Activated CD4-positive, alpha-beta T cell treated with anti-CD3 and anti-CD28 coated beads, Interleukin-10, Interleukin-2, amounts not matched to agents 100 ng/mL and 50 ng/mL, durations not matched to agents 16 hours and 8 hours (primary cell): ENCODE data around the gene ATP6V1G1.
"Not testable (repeated sequence)": the region's sequence is repeated elsewhere in the genome, so short reads cannot be mapped to it uniquely, and the experiment has no call there.

Experiments
- DNase-seq: peaks from one replicate; pipeline ENCODE4 v3.0.0-alpha.2; 2020

The ATP6V1G1 gene, protein sequence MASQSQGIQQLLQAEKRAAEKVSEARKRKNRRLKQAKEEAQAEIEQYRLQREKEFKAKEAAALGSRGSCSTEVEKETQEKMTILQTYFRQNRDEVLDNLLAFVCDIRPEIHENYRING

DNA sequence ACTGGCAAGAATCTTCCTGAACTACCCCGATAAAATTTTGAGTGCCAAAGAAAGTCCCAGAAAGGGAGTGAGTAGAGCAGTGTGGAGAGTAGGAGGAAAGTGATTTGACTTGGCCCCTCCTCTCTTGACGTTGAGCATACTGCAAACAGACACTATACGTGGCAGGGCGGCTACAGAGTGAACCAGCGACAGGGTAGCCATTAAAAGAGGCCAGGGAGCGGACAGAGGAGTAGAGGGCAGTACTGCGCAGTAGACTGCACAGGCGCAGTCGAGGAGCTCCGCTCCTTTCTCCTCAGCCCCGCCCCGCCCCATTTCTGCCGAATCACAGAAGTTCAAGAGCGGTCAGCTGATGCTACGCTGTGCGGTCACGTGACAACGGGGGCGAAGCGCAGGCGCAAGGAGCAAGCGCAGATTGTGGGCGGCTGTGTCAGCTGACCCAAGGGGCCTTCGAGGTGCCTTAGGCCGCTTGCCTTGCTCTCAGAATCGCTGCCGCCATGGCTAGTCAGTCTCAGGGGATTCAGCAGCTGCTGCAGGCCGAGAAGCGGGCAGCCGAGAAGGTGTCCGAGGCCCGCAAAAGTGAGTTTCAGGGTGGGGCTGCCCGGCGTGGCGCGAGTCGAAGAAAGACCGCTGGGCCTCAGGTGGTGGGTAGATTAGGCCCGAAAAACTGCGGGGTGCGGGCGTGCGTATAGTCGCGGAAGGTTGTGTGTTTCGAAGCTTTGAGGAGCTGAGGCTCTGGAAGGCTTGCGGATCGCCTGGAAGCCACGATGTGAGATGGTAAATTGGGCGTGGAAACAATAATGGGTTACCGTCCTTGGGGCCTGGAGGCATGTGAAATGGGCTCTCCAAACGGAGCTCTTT is at the start of gene ATP6V1G1:
TSS of gene ATP6V1G1 (plus strand) at position 425 of the 858 bp plus-strand sequence. CDS start at position 495, 70 bp downstream.
- DNase-seq: peak; percentile 99

GRCh38 chr9:114538241-114538640 is 49.3 kb upstream of the ATP6V1G1 start:
- peak; percentile 21 for DNase-seq

DNA sequence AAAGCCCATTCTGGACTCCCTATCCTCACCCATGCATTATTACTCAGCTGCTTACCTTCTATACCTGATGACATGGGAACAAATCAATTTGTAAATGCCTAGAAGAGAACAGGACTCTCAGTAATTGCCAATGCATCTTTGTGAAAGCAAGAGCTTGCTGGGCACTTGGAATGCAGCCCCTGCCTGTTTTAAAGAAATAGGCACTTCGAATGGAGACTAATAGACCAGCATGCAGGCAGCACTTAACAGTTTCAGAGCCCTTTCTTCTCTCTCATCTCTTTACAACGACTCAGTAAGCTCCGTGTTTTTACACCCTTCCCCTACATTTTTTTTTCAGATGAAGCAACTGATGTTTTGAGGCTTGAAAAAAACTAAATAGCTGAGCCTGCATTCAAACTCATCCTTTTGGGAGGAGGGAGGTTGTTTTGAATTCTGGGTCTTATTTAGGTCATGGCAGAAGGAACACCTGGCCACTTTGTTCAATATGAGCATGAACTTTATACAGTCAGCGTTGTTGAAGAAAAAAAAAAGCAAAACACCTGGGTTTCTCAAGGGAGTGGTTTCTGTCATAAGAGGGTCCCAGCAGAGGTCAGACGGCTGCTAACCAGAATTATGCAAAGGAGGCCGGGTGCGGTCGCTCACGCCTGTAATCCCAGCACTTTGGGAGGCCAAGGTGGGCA is 47.7 kb upstream of the ATP6V1G1 start:
- DNase-seq: no peak

DNA sequence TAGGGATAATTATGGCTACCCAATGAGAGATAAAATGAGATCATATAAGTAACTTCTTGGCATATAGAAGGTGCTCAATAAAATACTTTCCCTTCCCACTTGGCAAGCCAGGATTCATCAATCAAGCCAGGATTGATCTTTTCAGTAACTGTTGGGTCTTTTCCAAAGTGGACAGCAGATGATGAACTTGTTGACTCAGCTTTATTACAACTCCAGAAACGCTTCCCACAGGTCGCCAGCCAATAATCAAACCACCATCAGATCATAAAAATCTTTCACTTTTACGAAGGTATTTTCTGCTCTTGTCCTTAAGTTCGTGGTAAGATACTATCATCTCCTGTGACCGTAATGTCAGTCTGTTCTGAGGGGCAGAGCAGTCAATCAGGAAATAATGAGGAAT is 42.5 kb upstream of the ATP6V1G1 start:
- DNase-seq: no peak

GRCh38 chr9:114546851-114547250 is 40.7 kb upstream of the ATP6V1G1 start:
- DNase-seq: no peak

- no peak for DNase-seq
Measured at GRCh38 chr9:114549697-114550330, 37.8 kb upstream of the ATP6V1G1 start.

DNA sequence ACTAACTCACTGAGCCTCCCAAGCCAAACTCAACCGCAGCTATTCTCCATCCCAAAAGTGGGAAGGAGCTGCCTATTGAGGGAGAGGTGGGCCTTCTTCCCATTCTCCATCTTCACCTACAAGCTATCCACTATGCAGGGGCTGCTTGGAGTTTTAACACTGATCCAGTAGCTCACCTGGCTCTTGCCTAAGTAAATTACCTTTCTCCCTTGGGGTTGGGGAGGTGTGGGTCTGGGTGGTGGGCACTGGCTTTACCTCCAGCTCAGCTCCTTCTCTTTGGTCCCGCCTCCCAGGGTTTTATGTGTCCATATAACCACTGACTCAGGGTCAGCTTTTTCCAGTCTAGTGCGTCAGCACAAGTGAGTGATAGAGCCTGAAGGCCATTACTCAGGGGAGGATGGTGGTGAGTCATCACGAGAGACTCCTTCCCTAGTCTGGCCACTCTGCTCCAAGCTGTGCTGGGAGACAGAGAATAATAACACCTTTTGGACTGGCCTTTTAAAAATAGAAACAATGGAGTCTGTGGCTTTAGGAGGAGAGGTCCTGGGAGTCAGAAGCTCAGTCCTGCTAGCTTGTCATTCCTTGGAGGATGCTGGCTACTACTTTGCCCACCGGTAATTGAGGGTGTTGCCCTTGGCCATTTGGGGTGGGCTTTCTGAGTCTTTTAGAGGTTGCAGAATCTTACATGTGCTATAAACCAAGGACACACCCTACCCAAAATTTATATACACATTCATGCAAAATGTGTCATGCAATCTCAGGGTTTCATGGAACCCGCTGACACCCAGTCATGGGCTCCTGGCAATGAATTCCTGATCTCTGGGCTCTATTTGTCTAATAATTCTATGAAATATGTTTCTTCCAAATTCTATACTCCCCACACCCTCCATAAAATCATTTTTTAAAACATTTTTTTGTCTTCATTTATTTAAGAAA is 35.6 kb upstream of the ATP6V1G1 start:
- no peak for DNase-seq

DNA sequence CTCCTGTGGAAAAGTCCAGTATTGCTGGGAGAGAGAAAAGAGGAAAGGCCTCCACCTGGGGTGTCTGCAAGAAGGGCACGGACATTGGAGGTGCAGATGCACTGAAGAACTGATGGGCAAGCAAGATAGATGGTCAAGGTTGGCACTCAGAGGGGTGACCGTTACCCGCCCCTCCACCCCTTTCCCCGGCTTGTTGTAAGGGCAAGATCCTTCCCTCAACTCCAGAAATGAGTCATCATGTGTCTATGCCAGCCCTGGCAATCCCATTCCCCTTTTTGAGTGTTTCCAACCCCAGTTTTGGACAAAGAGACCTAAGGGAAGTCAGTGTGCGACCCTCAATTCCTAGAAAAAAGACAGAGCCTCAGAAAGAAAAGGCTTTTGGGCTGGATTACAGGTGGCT is 34.9 kb upstream of the ATP6V1G1 start:
- no peak for DNase-seq

DNA sequence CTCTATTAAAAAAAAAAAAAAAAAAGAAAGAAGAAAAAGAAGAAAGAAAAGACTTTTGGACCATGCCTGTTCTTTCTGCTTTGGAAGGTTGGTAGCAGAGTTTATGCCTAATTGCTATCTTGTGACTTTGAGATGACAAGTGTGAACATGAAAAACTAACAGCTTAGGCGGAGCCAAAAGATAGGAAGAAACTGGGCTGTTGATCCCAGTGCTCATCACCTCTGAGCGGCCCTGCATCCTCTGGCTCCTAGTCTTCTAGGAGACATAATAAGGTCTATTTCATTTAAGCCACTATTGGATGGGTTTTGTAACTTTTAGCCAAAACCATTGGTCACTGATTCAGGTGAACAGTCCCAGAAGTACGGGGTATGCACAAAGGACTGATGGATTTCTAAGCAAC is 34.4 kb upstream of the ATP6V1G1 start:
- no peak for DNase-seq

DNA sequence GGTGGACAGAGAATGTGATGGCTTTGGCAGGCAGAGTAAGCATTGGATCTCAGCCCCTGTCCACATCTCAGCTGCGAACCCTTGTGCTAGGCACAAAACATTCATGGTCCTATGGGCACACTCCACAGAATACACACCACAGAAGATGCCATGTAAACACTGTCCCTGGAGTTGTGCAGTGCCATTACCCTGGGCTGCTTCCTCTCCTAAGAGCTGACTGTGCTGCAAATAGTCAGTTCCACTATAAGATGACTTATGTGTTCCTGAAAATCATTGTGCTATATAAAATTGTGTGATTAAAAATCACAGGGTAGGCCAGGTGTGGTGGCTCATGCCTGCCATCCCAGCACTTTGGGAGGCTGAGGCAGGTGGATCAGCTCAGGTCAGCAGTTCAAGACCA is 31.9 kb upstream of the ATP6V1G1 start:
- no peak for DNase-seq

DNA sequence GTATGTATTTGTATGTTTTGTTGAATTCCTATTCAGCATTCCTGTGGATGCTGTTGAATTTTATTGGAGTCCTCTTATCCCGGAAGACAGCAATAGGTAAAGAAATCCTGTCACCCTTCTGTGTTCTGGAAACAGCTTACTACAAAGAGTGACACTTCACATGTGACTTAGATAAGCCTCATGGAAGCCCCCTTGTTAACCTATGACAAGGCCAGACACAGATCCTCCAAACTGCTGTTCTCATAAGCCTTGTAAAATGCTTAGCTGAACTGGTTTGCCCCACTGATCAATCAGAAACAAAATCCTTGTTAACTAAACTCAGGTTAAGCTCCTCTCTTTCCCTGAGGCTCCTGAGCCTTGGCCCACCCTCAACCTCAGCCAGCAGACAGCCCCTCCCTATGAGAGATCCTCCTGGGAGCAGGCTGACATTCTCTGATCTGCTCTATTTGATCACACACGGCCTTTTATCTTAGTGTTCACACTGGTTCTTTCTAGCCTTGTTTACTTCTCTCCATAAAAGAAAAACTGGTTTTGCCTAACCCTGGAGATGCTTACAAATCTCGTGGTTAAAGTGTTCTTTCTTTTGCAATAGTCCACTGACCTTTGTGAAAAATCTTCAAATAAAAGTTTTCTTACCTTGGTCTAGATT is 29.4 kb upstream of the ATP6V1G1 start:
- DNase-seq: no peak

DNA sequence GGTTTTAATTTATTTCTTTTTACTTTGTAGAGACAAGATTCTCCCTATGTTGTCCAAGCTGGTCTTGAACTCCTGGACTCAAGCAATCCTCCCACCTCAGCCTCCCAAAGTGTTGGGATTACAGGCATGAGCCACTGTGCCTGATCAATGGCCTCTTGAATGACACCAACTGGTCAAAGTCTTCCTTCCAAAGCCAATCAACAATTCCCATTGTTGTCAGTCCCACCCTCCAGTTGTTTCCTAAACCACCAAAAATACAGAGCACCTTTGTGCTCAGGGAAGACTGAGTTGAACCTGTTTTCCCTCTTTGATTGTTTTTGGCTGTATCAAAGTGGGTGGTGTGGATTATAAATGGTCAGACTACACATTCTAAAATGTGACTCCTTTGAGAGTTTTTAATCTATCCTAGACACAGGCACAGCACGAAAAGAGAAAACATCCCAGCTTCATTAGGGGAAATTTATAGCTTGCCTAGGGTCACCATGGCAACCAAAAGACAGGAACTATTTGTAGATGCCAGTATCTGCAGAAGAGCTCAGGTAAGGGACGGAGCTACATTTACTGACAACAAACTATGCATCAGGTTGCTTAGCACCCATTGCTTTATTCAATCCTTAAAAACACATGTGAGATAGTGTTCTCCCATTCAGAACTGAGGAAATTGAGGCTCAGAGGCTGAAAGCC is 27.6 kb upstream of the ATP6V1G1 start:
- no peak for DNase-seq

DNA sequence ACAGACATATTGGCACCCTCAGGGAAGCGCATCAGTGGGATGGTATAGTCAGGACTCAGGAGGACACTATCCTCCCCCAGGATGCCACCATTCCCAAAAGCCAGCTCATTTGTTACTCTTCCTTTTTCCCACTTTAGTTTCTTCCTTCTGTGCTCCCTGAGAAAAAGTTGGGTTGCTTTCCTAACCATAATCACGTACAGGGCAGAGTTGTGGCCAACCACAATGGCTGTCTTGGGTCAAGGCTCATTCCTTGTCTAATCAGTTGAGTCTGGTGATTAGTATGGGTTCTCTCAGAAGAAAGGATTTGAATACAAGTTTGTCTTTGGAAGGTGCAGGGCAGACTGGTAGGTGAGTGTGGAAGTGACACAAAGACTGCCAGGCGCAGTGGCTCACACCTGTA is 26.6 kb upstream of the ATP6V1G1 start:
- no peak for DNase-seq

GRCh38 chr9:114561771-114562170 is 25.8 kb upstream of the ATP6V1G1 start:
- DNase-seq: no peak

DNA sequence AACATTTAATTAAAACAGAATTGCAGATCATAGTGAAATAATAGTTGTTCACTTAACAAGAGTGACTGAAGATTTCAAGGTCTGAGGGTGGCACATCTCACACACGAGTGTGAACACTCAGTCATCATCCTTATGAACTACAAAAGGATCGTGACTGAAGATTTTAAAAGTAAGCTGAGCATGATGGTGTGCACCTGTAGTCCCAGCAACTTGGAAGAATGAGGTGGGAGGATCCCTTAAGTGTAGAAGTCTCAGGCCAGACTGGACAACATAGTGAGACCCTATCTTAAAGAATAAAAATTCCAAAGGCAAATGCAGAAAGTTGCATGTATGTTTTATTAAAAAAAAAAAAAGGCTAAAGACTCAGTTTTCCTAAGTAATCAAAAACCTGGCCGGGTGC is 22.4 kb upstream of the ATP6V1G1 start:
- DNase-seq: no peak

GRCh38 chr9:114570742-114571141 is 16.8 kb upstream of the ATP6V1G1 start:
- DNase-seq: no peak

DNA sequence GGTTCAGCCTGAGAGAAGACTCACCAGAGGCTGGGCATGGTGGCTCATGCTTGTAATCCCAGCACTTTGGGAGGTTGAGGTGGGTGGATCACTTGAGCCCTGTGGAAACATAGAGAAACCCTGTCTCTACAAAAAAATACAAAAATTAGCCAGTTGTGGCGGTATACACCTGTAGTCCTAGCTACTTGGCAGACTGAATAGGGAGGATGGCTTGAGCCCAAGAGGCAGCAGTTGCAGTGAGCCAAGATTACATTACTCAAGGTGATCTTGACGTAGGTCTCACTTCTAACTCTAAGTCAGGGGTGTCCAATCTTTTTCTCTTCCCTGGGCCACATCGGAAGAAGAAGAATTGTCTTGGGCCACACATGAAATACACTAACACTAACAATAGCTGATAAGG is 16.2 kb upstream of the ATP6V1G1 start:
- no peak for DNase-seq

- DNase-seq: no peak
Measured at GRCh38 chr9:114572199-114572598, 15.4 kb upstream of the ATP6V1G1 start.

DNA sequence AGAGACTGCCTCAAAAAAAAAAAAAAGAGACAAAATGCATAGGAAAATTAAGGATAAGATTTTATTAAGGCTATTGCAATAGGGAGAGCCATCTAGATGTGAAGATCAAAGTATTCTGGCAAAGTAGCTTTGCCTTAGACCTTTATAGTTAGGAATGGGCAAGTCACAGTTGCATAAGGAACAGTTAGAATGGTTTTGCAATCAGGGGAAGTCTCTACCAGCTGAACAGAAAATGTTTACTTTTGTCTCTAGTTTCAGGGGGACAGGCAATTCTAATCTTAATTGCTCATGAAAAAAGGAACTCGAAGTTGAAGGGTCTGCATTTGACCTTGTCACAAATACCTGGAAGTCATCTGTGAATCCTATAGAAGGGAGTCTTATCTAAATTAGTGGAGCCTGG is 13.1 kb upstream of the ATP6V1G1 start:
- DNase-seq: no peak

GRCh38 chr9:114576779-114577178 is 10.8 kb upstream of the ATP6V1G1 start:
- DNase-seq: not testable (repeated sequence)

DNA sequence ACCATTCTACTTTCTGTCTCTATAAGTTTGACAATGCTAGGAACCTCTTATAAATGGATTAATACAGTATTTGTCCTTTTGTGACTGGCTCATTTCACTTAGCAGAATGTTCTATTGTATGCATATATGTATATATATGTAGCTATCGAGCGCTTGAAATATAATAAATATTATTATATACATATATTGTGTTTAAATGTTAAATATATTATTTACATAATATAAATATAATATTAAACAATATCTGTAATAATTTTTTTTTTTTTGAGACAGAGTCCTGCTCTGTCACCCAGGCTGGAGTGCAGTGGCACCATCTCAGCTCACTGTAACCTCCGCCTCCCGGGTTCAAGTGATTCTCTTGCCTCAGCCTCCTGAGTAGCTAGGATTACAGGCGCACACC is 9.4 kb upstream of the ATP6V1G1 start:
- DNase-seq: not testable (repeated sequence)
